ENCODE measurements around the gene OPN1SW.

The OPN1SW gene

DNA sequence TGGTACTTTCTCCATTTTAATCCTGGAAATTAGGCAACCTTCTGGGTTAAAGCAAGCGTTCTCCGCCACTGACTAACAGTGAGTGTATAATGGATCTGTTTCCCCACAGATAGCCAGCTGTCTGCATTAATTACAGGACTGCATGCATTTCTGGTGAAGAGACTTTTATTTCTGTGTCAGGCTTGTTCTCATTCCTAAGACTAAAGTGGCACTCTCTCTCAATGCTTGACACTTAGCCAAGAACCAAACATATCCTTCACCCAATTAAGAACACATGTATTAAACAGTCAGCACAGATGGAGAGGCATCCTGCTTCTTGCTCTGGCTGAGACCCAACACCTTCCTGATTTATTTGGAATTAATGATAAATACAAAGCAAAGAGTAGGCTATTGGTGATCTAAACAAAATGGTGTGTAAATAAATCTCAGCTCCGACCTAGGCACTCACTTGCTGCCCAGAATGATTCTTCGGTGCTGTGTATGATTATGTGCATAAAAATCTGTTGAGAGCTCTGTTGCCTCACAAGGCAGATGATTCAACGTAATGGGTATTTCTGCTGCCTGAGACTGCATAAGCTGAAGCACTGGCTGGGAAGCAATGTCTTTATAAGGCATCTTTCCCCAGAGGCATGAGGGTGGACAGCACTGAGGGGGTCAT lies 19.6 kb downstream of the OPN1SW start:
- DNase-seq = peak; percentile 19

DNA sequence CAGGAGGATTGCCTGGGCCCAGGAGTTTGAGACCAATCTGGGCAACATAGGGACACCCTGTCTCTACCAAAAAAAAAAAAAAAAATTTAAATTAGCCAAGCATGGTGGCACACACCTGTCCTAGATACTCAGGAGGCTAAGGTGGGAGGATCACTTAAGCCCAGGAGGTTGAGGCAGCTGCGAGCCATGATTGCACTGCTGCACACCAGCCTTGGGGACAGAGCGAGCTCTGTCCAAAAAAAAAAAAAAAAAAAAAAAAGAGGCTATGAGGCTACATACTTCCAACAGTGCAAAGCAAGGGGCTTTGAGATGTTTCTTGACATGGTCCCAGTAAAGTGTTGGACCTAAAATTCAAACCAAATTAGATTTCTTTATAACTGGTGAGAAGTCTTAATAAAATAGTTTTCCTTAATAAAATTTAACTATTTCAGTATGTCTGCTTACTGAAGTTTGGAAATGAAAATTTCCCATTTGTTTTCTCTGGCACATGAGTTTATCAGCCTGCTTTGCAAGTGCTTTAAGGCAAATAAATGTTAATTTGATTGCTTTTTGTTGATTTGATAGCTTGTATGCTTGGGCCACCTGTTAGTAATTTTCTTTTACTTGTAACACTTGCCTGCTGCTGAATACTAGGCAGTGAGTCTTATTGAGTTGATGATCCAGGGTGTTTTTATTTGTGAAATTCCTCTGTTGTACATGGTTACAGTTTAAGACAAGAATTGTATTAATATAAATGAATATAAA lies 20.3 kb downstream of the OPN1SW start:
- DNase-seq = no peak

GRCh38 chr7:128752251-128752650 lies 23.3 kb downstream of the OPN1SW start:
- no peak for DNase-seq

DNA sequence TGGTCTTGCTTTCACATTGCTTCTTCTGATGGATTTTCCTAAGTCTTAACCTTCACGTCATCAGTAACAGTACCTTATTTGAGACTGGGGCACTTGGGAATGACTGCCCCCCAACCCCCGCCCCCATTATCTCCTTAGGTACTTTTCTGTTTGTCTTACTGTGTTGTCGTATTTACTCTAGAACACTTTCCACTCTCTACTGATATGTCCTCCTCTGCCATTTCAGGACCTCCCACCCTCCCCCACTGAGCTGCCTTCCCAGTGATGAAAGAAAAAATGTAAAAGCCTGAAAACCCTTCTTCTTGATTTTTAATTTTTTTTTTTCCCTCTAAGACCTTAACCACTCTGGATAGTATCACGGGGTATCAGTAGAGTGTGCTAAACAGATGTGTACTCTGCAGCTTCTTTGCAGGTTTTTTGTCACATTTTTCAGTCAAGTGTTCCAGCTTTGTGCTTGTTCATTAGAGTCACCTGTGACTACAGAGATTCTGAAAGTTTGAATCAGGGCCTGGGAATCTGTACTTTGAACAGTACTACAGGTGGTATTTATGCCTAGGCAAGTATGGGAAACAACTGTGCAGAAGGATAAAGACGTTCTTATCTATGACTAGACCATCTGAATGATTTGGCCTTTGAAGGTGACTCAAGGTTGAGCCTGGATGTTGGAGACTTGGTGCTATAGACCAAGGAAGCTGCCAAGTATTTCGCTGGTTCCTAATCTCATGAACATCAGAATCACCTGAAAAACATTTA lies 28.1 kb downstream of the OPN1SW start:
- no peak for DNase-seq

DNA sequence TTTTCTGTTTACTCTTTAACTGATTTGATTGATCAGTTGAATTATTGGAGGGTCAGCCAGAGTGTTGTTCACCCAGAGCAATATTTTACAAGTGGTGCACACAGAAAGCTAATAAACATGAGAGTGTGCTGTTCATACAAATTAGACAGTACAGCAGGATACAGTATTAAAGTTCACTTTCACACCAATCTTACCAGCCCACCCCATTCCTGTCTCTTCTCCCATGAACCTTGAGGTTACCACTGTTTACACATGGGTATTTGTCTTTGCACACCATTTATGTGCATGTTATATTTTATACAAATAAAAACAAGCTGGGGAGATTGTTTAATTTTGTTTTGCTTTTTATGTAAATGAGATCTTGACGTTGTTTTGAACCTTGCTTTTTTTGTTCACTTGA lies 29.9 kb downstream of the OPN1SW start:
- DNase-seq = no peak

- DNase-seq = no peak
Observed at GRCh38 chr7:128744366-128744905, 31.2 kb downstream of the OPN1SW start.

DNA sequence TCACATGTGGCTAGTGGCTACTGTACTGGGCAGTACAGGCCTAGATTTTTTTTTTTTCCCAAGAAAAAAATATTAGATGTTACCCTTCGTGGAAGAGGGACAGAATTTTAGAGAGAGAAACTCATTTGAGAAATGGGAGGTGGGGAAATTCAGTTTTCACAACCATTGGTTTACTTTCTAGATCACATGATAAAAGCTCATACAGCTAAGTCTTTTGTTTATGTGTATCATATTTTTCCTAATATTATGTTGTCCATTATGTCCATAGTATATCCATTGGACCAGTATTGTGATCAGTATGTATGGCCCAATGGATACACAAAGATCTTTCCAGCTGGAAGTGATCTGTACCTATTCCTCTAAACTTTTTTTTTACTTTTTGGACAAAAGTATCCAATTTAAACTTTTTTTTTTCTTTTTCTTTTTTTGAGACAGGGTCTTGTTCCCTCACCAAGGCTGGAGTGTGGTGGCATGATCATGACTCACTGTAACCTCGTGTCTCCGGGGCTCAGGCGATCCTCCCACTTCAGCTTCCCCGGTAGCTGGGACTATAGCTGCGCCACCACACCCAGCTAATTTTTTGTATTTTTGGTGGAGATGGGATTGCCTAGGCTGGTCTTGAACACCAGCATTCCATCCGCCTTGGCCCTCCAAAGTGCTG lies 32.4 kb downstream of the OPN1SW start:
- DNase-seq = no peak

DNA sequence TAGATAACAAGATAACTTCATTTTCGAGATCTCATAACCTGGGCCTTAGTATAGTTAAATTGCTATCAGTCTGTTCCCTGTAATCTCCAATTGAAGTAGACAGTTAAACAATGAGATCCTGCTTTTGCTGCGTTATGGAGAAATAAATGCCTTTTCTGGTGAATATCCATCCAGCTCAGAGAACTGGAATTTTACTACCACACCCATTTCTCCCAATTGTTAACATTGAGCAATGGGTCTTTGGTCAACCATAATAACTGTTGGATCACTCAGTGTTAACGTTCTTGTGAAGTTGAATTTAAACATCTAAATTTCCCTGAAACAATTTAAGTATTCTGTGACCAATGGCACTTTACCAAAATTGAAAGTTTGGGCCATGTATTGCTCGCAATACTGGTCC lies 33.4 kb downstream of the OPN1SW start:
- DNase-seq = no peak

DNA sequence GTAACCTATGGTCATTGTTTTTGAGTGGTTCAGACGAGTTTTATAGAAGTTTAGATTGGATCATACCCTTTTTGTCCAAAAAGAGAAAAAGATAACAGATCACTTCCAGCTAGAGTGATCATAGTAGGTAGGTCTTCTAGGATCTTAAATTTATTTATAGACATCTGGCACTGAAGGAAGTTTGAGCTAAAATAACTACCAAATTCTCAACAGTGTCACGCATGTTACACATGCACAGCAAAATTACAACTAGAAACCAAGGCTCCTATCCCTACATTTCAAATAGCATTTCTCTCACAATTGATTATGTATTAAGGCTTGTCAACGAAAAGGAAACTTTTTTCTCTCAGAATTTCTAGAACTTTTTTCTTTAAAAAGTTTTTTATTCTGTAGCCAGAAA lies 34.1 kb downstream of the OPN1SW start:
- no peak for DNase-seq

GRCh38 chr7:128740996-128741395 lies 34.6 kb downstream of the OPN1SW start:
- DNase-seq = no peak

DNA sequence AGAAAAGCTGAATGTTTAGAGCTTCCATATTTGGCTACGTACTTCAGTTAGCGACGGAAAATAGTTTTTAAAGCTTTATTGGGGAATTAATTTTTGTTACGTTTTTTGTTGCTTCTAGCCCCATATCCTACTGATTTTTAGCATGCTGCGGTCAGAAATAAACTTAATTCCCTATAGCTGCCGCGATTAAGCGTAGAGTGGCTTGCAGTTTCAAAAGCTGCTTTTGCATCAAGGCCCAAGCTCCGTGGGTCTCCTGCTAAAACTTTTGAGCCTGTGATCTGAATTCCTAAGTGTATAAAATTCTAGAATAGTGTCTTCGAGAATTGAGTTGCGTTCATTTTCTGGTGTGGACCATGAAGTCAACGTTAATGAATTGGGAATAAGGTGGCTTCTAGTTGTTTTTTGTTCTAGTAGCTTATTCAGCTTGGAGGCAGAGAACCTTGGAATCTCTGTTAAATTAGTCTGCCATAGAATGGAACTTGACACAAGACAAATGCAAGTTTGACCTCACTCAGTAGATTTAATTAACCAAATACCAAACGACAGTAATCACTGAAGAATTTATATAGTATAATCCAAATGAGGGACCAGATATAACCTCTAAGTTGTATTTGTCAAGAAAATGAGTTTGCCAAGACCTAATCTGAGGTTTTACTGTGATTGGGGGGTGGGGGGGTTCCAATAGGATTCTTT lies 35.5 kb downstream of the OPN1SW start:
- DNase-seq = no peak

DNA sequence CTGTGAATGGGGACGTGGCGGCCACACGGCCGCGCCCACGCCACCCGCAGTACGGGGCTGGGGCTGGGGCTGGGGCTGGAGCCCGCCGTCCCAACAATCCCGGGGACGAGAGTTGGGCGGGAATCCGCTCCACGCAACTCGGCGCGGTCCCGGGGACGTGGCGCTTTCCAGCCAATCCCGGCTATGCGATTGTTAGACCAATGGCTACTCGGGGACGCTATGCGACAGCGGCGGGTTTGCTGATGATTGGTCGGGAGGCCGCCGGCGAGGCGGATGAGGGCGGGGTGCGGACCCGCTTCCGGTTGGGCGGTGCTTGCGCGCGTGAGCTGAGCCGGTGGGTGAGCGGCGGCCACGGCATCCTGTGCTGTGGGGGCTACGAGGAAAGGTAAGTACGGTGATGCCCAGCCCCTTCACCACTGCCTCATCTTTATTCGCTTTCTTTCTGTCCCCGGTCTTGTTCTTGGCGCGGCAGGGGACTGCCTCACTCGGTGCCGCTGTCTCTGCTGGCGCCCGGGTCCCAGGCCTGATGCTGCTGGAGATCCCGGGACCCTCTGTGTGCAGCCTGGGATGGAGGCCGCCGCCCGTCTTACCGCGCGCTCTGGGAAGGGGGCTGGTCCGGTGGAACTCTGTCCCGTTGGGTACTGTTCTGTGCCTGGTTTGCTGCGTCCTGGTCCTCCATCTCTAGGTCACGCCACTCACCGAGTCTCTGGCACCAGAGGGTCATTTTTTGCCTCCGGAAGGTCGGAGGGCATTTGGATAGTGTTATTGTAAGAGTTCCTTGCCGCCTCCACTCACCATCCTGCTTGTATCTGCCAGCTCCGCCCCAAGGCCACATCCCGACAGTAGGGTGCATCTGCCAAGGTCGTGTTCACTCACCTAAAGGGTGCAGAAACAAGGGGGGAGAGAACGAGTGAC lies 36.3 kb downstream of the OPN1SW start, which contains the start of gene CALU:
Gene CALU, plus strand, starts transcription at position 312 of the 915 bp plus-strand sequence. CDS start 9,225 bp downstream, outside the sequence.
- peak; percentile 89 for DNase-seq

- no peak for DNase-seq
Observed at GRCh38 chr7:128738570-128739047, 37.0 kb downstream of the OPN1SW start.

DNA sequence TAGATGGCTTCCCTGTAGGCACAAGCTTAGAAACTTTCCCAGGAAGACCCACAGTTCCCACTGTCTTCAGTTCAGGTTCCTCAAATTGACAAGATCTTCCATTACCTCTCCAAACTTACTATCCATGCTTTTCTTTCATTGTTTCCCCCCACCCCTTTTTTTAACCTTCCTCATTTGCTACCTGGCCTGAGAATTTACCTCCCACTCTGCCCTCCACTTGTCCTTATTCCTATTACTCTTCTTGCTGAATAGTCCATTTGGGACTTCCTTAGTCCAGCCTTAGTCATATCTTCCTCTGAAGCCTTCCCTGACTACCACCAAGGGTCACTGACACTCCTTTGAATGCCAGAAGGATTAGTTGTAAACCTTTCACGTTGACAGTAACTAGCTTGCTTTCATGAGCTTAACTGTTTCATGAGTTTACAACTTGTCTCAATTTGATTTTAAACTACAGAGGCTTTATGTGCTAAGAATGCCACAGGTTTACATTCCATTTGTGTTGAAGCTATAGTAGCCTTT lies 37.7 kb downstream of the OPN1SW start:
- DNase-seq = peak; percentile 58

- no peak for DNase-seq
Observed at GRCh38 chr7:128737441-128737840, 38.2 kb downstream of the OPN1SW start.

- DNase-seq = no peak
Observed at GRCh38 chr7:128735436-128735835, 40.2 kb downstream of the OPN1SW start.

- no peak for DNase-seq
Observed at GRCh38 chr7:128734890-128735289, 40.7 kb downstream of the OPN1SW start.

DNA sequence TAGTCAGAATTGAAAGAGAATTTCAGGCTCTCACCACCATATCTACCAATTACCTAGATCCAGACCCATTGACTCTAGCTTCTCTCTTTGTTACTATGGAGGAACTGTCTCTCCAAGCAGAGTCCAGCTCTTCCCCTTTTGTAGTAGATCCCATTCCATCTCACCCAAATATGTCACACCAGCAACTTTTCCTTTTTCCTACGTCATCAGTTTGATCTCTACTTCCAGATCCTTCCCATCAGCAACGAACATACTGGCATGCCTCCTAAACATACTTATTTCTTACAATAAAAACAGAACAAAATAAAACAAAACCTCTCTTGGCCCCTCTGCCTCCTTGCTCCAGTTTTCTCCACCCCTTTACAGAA lies 42.3 kb downstream of the OPN1SW start:
- DNase-seq = no peak

DNA sequence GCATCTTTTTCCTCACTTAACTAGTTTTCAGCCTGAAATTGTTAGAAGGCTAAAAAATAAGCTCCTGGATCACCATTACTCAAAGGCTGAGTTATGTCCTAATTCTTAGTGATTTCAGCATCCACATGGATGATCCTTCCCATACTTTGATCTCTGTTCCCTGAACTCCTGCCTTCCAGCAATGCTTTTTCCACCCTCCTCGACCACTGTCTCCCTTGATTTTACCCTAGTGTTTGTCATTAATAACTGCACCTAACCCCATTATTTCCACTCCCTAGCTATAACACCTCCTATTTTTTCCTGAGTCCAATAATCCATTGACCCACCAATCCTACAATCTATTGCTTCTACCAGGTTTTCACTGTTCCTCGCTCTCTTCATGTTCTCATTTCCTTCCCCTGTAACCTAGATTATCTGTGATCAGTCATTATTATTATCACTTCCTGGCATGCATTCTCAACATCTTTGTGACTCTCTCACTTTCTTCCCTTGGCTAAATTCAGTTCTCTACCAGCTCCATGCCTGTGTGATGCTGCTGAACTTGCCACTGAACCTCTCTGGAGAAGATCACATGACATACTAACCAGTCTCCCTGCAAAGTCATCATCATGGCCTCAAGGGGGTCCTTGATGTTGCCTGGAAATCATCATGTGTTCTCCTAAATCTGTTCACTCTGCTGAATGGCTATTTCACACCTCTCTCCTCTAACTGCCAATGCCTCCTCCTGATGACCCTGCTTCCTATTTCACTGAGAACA lies 42.9 kb downstream of the OPN1SW start:
- no peak for DNase-seq

GRCh38 chr7:128731184-128731583 lies 44.4 kb downstream of the OPN1SW start:
- DNase-seq = no peak

Measured in kidney glomerular epithelial cell (primary cell).